ENCODE data around the gene KLK8.
"Not testable (repeated sequence)": the region's sequence is repeated elsewhere in the genome, so short reads cannot be mapped to it uniquely, and the experiment has no call there.

Gene KLK8

GRCh38 chr19:51002542-51003311 is 1.3 kb upstream of the KLK8 start:
- Histone ChIP-seq H3K4me1 (ENCODE audit: control insufficient read depth in 1 of 2, insufficient read depth in 2 of 2, low read length in 2 of 2) (no peaks in the 10 kb centered on the region), H3K36me3 (ENCODE audit: control insufficient read depth in 1 of 2, insufficient read depth in 2 of 2, low read length in 2 of 2) (no peaks in the 10 kb centered on the region), H3K27ac (ENCODE audit: low read length) (no peak overlapping the region), H3K27me3 (ENCODE audit: low read depth, low read length) (peaks cover 7% of the 10 kb centered on the region), H3K4me3 (ENCODE audit: low read depth in 1 of 2, low read length in 2 of 2) (no peak overlapping the region), H3K9me3 (ENCODE audit: control insufficient read depth in 1 of 2, low read length in 2 of 2) (no peaks in the 10 kb centered on the region)

DNA sequence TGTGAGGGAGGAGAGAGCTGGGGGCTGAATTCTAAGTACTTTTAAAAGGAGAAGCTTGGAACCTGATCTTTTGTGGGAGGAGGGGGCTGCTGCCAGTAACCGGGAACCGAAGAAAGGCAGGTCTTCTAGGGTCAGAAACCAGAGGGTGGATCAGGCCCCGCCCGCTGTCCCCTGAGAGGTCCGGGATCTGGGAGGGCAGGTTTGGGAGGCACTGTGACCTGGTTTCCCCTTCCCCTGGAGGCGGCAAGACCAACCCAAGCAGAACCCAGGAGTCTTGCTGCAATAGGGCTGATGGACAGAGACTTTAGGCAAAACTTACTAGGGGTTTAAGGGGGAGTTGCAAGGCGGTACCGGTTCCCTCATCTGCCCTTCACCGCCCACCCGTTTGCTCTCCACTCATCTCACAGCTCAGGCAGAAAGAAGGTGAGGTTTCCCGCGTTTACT is 707 bp upstream of the KLK8 start:
- Histone ChIP-seq H3K4me3 (ENCODE audit: low read depth in 1 of 2, low read length in 2 of 2) (no peak overlapping the region), H3K36me3 (ENCODE audit: control insufficient read depth in 1 of 2, insufficient read depth in 2 of 2, low read length in 2 of 2) (no peaks in the 10 kb centered on the region), H3K9me3 (ENCODE audit: control insufficient read depth in 1 of 2, low read length in 2 of 2) (no peaks in the 10 kb centered on the region), H3K27ac (ENCODE audit: low read length) (no peak overlapping the region), H3K4me1 (ENCODE audit: control insufficient read depth in 1 of 2, insufficient read depth in 2 of 2, low read length in 2 of 2) (no peaks in the 10 kb centered on the region), H3K27me3 (ENCODE audit: low read depth, low read length) (peaks cover 7% of the 10 kb centered on the region)

DNA sequence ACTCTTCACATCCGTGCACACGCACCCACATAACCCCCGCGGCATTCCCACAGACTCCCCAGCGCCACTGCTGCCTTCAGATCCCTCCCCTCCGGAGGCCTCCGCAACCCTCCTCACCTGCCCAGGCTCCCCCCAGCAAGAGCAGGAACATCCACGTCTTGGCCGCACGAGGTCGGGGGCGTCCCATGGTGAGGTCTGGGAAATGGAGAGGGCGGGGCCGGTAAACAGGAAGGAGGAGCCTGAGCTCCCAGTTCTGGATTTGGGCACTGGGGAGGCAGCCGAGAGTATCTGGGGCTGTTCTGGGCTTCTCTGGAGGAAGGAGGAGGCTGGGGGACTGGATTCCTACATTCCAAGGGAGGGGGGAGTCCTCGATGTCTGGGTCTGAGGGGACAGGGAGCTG is 423 bp downstream of the KLK8 start:
- H3K27ac ChIP-seq (ENCODE audit: low read length) = no peak overlapping the region
- H3K27me3 ChIP-seq (ENCODE audit: low read depth, low read length) = peaks cover 7% of the 10 kb centered on the region

GRCh38 chr19:51000426-51000825 is 978 bp downstream of the KLK8 start:
- no peak overlapping the region for H3K27ac ChIP-seq (ENCODE audit: low read length)
- H3K4me3 ChIP-seq (ENCODE audit: low read depth in 1 of 2, low read length in 2 of 2) = no peak overlapping the region
- no peaks in the 10 kb centered on the region for H3K4me1 ChIP-seq (ENCODE audit: control insufficient read depth in 1 of 2, insufficient read depth in 2 of 2, low read length in 2 of 2)
- no peaks in the 10 kb centered on the region for H3K9me3 ChIP-seq (ENCODE audit: control insufficient read depth in 1 of 2, low read length in 2 of 2)
- H3K36me3 ChIP-seq (ENCODE audit: control insufficient read depth in 1 of 2, insufficient read depth in 2 of 2, low read length in 2 of 2) = no peaks in the 10 kb centered on the region
- peaks cover 7% of the 10 kb centered on the region for H3K27me3 ChIP-seq (ENCODE audit: low read depth, low read length)

More for the DNA sequence above, 423 bp downstream of the KLK8 start:
- Histone ChIP-seq H3K36me3 (ENCODE audit: control insufficient read depth in 1 of 2, insufficient read depth in 2 of 2, low read length in 2 of 2) (no peaks in the 10 kb centered on the region), H3K4me1 (ENCODE audit: control insufficient read depth in 1 of 2, insufficient read depth in 2 of 2, low read length in 2 of 2) (no peaks in the 10 kb centered on the region), H3K4me3 (ENCODE audit: low read depth in 1 of 2, low read length in 2 of 2) (no peak overlapping the region), H3K9me3 (ENCODE audit: control insufficient read depth in 1 of 2, low read length in 2 of 2) (no peaks in the 10 kb centered on the region)

DNA sequence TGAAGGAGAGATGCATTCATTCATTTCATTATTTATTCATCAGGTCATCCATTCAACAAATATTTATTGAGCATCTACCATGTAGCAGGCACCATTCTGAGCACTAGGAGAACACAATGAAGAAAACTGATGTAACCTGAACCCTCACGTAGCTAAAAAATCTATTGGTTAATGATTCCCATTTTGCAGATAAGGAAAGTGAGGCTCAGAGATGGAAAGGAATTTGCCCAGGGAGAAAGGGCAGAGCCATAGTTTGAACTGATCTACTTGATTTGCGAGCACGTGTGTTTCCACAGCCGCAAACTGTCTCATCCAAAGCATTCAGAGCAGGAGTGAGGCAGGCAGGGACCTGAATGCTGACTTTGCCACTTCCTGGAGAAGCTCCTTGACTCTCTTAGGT is 2.7 kb downstream of the KLK8 start:
- peaks cover 7% of the 10 kb centered on the region for H3K27me3 ChIP-seq (ENCODE audit: low read depth, low read length)
- H3K4me3 ChIP-seq (ENCODE audit: low read depth in 1 of 2, low read length in 2 of 2) = no peak overlapping the region
- no peaks in the 10 kb centered on the region for H3K36me3 ChIP-seq (ENCODE audit: control insufficient read depth in 1 of 2, insufficient read depth in 2 of 2, low read length in 2 of 2)
- H3K27ac ChIP-seq (ENCODE audit: low read length) = no peak overlapping the region
- no peaks in the 10 kb centered on the region for H3K4me1 ChIP-seq (ENCODE audit: control insufficient read depth in 1 of 2, insufficient read depth in 2 of 2, low read length in 2 of 2)
- H3K9me3 ChIP-seq (ENCODE audit: control insufficient read depth in 1 of 2, low read length in 2 of 2) = no peaks in the 10 kb centered on the region

DNA sequence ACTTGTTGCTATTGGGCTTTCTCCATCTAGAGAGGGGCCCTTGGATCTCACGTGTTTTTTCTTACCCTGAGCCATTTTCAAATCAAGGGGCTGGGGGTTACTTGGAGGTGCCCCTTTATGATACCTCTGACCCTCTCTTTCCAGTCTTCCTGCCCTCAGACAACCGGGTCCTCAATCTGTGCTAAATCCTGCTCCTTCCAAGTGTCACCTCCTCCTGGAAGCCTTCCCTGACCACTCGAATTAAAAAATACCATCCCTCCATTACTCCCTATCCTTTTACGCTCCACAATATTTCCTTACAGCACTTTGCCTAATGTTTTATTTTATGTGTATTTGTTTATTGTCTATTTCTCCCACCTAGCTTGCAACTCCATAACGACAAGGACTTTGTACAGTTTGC is 3.3 kb downstream of the KLK8 start:
- Histone ChIP-seq H3K4me1 (ENCODE audit: control insufficient read depth in 1 of 2, insufficient read depth in 2 of 2, low read length in 2 of 2) (no peaks in the 10 kb centered on the region), H3K4me3 (ENCODE audit: low read depth in 1 of 2, low read length in 2 of 2) (no peak overlapping the region), H3K36me3 (ENCODE audit: control insufficient read depth in 1 of 2, insufficient read depth in 2 of 2, low read length in 2 of 2) (no peaks in the 10 kb centered on the region), H3K9me3 (ENCODE audit: control insufficient read depth in 1 of 2, low read length in 2 of 2) (no peaks in the 10 kb centered on the region), H3K27me3 (ENCODE audit: low read depth, low read length) (peaks cover 7% of the 10 kb centered on the region), H3K27ac (ENCODE audit: low read length) (no peak overlapping the region)

DNA sequence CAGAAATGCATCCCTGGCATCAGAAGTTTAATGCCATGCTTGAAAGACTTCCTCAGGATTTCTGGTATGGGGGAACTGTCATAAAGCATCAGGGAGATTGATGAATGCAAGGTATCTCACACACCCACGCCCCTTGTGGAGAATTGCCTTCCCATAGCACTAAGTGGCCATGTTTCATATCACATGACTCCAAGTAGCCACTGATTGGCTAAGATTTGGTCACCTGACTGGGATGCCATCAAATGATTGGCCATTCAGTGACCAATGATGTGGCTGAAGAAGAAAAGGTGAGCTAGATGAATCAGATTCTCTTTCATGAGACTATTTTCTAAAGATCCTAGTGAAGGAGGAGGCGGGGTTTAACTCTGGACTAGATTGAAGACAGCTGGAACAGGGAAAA is 7.3 kb downstream of the KLK8 start:
- Histone ChIP-seq H3K4me3 (ENCODE audit: low read depth in 1 of 2, low read length in 2 of 2) (no peak overlapping the region), H3K4me1 (ENCODE audit: control insufficient read depth in 1 of 2, insufficient read depth in 2 of 2, low read length in 2 of 2) (no peaks in the 10 kb centered on the region), H3K9me3 (ENCODE audit: control insufficient read depth in 1 of 2, low read length in 2 of 2) (no peaks in the 10 kb centered on the region), H3K27me3 (ENCODE audit: low read depth, low read length) (no peaks in the 10 kb centered on the region), H3K36me3 (ENCODE audit: control insufficient read depth in 1 of 2, insufficient read depth in 2 of 2, low read length in 2 of 2) (no peaks in the 10 kb centered on the region), H3K27ac (ENCODE audit: low read length) (no peak overlapping the region)

DNA sequence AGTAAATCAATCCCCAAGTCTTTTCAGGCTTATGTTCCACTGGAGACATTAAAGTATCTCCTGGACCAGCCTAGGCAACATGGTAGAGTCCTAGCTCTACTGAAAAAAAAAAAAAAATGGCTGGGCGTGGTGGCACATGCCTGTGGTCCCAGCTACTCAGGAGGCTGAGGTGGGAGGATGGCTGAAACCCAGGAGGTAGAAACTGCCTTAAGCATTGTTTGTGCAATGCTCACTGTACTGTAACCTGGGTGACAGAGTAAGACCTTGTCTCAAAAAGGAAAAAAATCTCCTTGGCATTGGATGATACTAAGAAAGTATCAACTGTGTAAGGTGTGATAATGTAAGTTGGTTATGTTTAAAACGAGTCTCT is 8.8 kb downstream of the KLK8 start:
- Histone ChIP-seq H3K4me1 (ENCODE audit: control insufficient read depth in 1 of 2, insufficient read depth in 2 of 2, low read length in 2 of 2) (no peaks in the 10 kb centered on the region), H3K27me3 (ENCODE audit: low read depth, low read length) (no peaks in the 10 kb centered on the region), H3K27ac (ENCODE audit: low read length) (no peak overlapping the region), H3K36me3 (ENCODE audit: control insufficient read depth in 1 of 2, insufficient read depth in 2 of 2, low read length in 2 of 2) (no peaks in the 10 kb centered on the region), H3K4me3 (ENCODE audit: low read depth in 1 of 2, low read length in 2 of 2) (no peak overlapping the region), H3K9me3 (ENCODE audit: control insufficient read depth in 1 of 2, low read length in 2 of 2) (no peaks in the 10 kb centered on the region)

GRCh38 chr19:50984416-50984815 is 17.0 kb downstream of the KLK8 start:
- not testable (repeated sequence) for H3K27me3 ChIP-seq (ENCODE audit: low read depth, low read length); H3K4me3 ChIP-seq (ENCODE audit: low read depth in 1 of 2, low read length in 2 of 2); H3K27ac ChIP-seq (ENCODE audit: low read length); H3K36me3 ChIP-seq (ENCODE audit: control insufficient read depth in 1 of 2, insufficient read depth in 2 of 2, low read length in 2 of 2); H3K9me3 ChIP-seq (ENCODE audit: control insufficient read depth in 1 of 2, low read length in 2 of 2); H3K4me1 ChIP-seq (ENCODE audit: control insufficient read depth in 1 of 2, insufficient read depth in 2 of 2, low read length in 2 of 2)

DNA sequence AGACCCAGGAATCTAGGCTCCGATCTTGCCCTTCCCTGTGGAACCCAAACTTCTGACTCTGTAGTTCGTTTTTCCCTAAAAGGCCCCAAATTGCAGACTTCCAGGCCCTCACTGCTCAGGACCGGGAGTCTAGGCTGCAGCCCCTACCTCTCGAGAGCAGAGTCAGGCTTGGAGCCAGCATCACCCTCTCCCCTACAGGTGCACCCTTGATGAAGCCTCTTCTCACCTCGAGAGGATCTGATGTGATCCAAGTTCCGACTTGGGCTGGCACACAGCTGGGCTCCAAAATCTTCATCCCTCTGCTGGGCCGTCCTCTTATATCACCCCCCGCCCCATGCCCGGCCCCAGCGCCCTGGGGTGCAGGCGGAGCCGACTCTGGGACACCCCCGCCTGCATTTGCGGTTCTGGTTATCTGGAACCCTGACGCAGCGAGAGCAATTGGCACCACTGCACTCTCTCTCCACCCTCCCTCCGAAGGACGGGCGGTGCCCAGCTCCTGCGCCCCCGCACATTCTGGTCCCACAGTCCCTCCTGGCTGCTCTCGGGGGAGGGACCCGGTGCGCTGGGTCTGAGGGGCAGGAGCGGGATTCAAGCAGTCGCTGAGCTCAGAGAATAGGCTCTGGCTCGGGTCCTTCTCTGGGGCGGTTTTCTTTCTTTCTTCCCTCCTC is 17.6 kb downstream of the KLK8 start, which contains the start of gene KLK7:
KLK7 (minus strand) TSS at position 293 of the 668 bp plus-strand sequence. CDS start 1,518 bp downstream, outside the sequence.
- H3K27ac ChIP-seq (ENCODE audit: low read length) = no peak within 1 kb of the TSS
- no peak within 1 kb of the TSS for H3K4me3 ChIP-seq (ENCODE audit: low read depth in 1 of 2, low read length in 2 of 2)
- no peaks in the 10 kb centered on the region for H3K36me3 ChIP-seq (ENCODE audit: control insufficient read depth in 1 of 2, insufficient read depth in 2 of 2, low read length in 2 of 2)
- no peaks in the 10 kb centered on the region for H3K27me3 ChIP-seq (ENCODE audit: low read depth, low read length)
- H3K9me3 ChIP-seq (ENCODE audit: control insufficient read depth in 1 of 2, low read length in 2 of 2) = peaks cover 0 to 3% of the 10 kb centered on the region in 2 donors
- H3K4me1 ChIP-seq (ENCODE audit: control insufficient read depth in 1 of 2, insufficient read depth in 2 of 2, low read length in 2 of 2) = no peaks in the 10 kb centered on the region

- H3K4me3 ChIP-seq (ENCODE audit: low read depth in 1 of 2, low read length in 2 of 2) = no peak overlapping the region
- H3K27me3 ChIP-seq (ENCODE audit: low read depth, low read length) = no peaks in the 10 kb centered on the region
- H3K27ac ChIP-seq (ENCODE audit: low read length) = no peak overlapping the region
- H3K36me3 ChIP-seq (ENCODE audit: control insufficient read depth in 1 of 2, insufficient read depth in 2 of 2, low read length in 2 of 2) = no peaks in the 10 kb centered on the region
- H3K4me1 ChIP-seq (ENCODE audit: control insufficient read depth in 1 of 2, insufficient read depth in 2 of 2, low read length in 2 of 2) = no peaks in the 10 kb centered on the region
- H3K9me3 ChIP-seq (ENCODE audit: control insufficient read depth in 1 of 2, low read length in 2 of 2) = peaks cover 0 to 3% of the 10 kb centered on the region in 2 donors
Observed at GRCh38 chr19:50982186-50982585, 19.2 kb downstream of the KLK8 start.

Data from muscle layer of duodenum (tissue), 2 donors.